Testis (tissue), 3 donors: ENCODE results near the gene CAMKK1. TPM values are rescaled to one million over a fixed set of nuclear protein-coding genes. Genes with fewer than 3 reads are reported as not detected.

ENCODE experiments used
- DNase-seq: peaks from one replicate; pipeline ENCODE4 v3.0.0-alpha.2; 2019
- H3K27ac ChIP-seq, 2 donors: fragments of 200-600 bp; sonication (generic); one replicate each; pipeline ENCODE4 v1.5.1; 2019
- H3K27me3 ChIP-seq: fragments of 200-600 bp; sonication (generic); one replicate; pipeline ENCODE4 v1.5.1; 2019
- H3K36me3 ChIP-seq: fragments of 200-600 bp; sonication (generic); one replicate; pipeline ENCODE4 v1.5.1; 2017; ENCODE audit warnings: low read depth; ENCODE audit errors: missing control alignments
- H3K4me1 ChIP-seq: fragments of 200-600 bp; sonication (generic); one replicate; pipeline ENCODE4 v1.5.1; 2019
- H3K4me3 ChIP-seq, 2 donors: fragments of 200-600 bp; sonication (generic); one replicate each; pipeline ENCODE4 v1.5.1; 2017 to 2019
- H3K9me3 ChIP-seq: fragments of 200-600 bp; sonication (generic); one replicate; pipeline ENCODE4 v1.5.1; 2017
- CTCF ChIP-seq, 3 experiments: fragments of 450-650 bp in 2 of 3; fragments of 200-600 bp in 1 of 3; sonication (generic) in 1 of 3; IDR thresholded peaks; one replicate each; pipeline ENCODE4 v1.5.1; 2016 to 2019; ENCODE audit warnings: antibody characterized with exemption in 3 of 3, mild to moderate bottlenecking in 2 of 3, moderate library complexity in 1 of 3
- POLR2A ChIP-seq: fragments of 450-650 bp; IDR thresholded peaks from one replicate; pipeline ENCODE4 v1.6.1; 2017; ENCODE audit warnings: antibody characterized with exemption, mild to moderate bottlenecking, moderate library complexity
- WGBS, 2 donors: methylation state at CpG; one replicate each; pipeline ENCODE4 v1.1.5; 2018; 5-methylcytosine and 5-hydroxymethylcytosine counted together
- intact Hi-C: fragments of 100-400 bp; cut with DNase I; formaldehyde crosslinking; loops from one replicate; pipeline ENCODE4 v1.15.1; 2023; ENCODE audit warnings: low total_unique reads
- polyA plus RNA-seq: library from polyadenylated mRNA; stranded (reverse); fragments of 350-450 nt; fragmentation: Illumina TruSeq; extraction: RNeasy Lipid Tissue Mini Kit (QIAGEN cat#74804); gene quantifications from one replicate; pipeline ENCODE4 v1.2.3, GENCODE V29; 2014; ENCODE audit warnings: low read depth, low replicate concordance; ENCODE audit not compliant: insufficient read depth
- total RNA-seq, 2 donors: library from RNA; depleted of rRNA; stranded (reverse); fragments of >200 nt; gene quantifications; one replicate each; pipeline ENCODE4 v1.2.3, GENCODE V29; 2016

CAMKK1 gene
- total and polyA plus RNA-seq, 3 donors from 2014 or later, result 18.5 to 21.6 (median 19.7) TPM

- H3K36me3 ChIP-seq, result no peaks in the 10 kb centered on the region
- H3K4me3 ChIP-seq, result no peak overlapping the region
- no peak overlapping the region for H3K27ac ChIP-seq
- 55 to 62% methylated on average over 5 of the region's 5 CpGs for WGBS, 2 donors
- intact Hi-C loops, result no loop called here
- DNase-seq, result no peak
- TF ChIP-seq POLR2A (no peak), CTCF (IDR thresholded peaks at IDR 0.05) (no peak)
- peaks cover 4% of the 10 kb centered on the region for H3K4me1 ChIP-seq
- H3K9me3 ChIP-seq, result no peaks in the 10 kb centered on the region
- no peaks in the 10 kb centered on the region for H3K27me3 ChIP-seq
Measured at GRCh38 chr17:3879186-3879585, 13.7 kb downstream of the CAMKK1 start.

- H3K9me3 ChIP-seq, result no peaks in the 10 kb centered on the region
- H3K27me3 ChIP-seq, result no peaks in the 10 kb centered on the region
- peaks cover 4% of the 10 kb centered on the region for H3K4me1 ChIP-seq
- no peak overlapping the region for H3K27ac ChIP-seq
- no peak for DNase-seq
- intact Hi-C loops, result no loop called here
- WGBS, 2 donors, result 75 to 85% methylated on average over 8 of the region's 8 CpGs
- no peak for TF ChIP-seq POLR2A
- no peak for TF ChIP-seq CTCF (IDR thresholded peaks at IDR 0.05)
- no peaks in the 10 kb centered on the region for H3K36me3 ChIP-seq
- no peak overlapping the region for H3K4me3 ChIP-seq
Measured at GRCh38 chr17:3877220-3877619, 15.6 kb downstream of the CAMKK1 start.

- WGBS, 2 donors, result 92 to 93% methylated on average over 7 of the region's 7 CpGs
- no peaks in the 10 kb centered on the region for H3K36me3 ChIP-seq
Measured at GRCh38 chr17:3875317-3875716, 17.5 kb downstream of the CAMKK1 start.

GRCh38 chr17:3873862-3874261 is 19.0 kb downstream of the CAMKK1 start:
- Histone ChIP-seq H3K36me3 (no peaks in the 10 kb centered on the region), H3K27ac (no peak overlapping the region), H3K4me3 (no peak overlapping the region), H3K9me3 (no peaks in the 10 kb centered on the region), H3K4me1 (peaks cover 5% of the 10 kb centered on the region), H3K27me3 (no peaks in the 10 kb centered on the region)
- no peak for TF ChIP-seq POLR2A
- no peak for TF ChIP-seq CTCF (IDR thresholded peaks at IDR 0.05)
- WGBS, 2 donors, result 95% methylated on average over 10 of the region's 10 CpGs
- intact Hi-C loops, result no loop called here
- DNase-seq, result no peak

More at GRCh38 chr17:3875317-3875716, 17.5 kb downstream of the CAMKK1 start:
- no peak for DNase-seq
- H3K4me1 ChIP-seq, result peaks cover 9% of the 10 kb centered on the region
- TF ChIP-seq CTCF (IDR thresholded peaks at IDR 0.05) (no peak), POLR2A (no peak)
- H3K9me3 ChIP-seq, result no peaks in the 10 kb centered on the region
- H3K27me3 ChIP-seq, result no peaks in the 10 kb centered on the region
- H3K27ac ChIP-seq, result no peak overlapping the region
- H3K4me3 ChIP-seq, result no peak overlapping the region
- intact Hi-C loops, result no loop called here

GRCh38 chr17:3870871-3871306 is 22.0 kb downstream of the CAMKK1 start:
- intact Hi-C loops, result no loop called here
- no peak for TF ChIP-seq CTCF (IDR thresholded peaks at IDR 0.05)
- no peak for TF ChIP-seq POLR2A
- Histone ChIP-seq H3K27me3 (no peaks in the 10 kb centered on the region), H3K9me3 (no peaks in the 10 kb centered on the region), H3K36me3 (no peaks in the 10 kb centered on the region), H3K27ac (no peak overlapping the region), H3K4me3 (no peak overlapping the region), H3K4me1 (peaks cover 5% of the 10 kb centered on the region)
- 47 to 65% methylated on average over 11 of the region's 11 CpGs for WGBS, 2 donors
- DNase-seq, result peak; percentile 70
